Measurements from ENCODE around the gene SSPN.

SSPN gene

DNA sequence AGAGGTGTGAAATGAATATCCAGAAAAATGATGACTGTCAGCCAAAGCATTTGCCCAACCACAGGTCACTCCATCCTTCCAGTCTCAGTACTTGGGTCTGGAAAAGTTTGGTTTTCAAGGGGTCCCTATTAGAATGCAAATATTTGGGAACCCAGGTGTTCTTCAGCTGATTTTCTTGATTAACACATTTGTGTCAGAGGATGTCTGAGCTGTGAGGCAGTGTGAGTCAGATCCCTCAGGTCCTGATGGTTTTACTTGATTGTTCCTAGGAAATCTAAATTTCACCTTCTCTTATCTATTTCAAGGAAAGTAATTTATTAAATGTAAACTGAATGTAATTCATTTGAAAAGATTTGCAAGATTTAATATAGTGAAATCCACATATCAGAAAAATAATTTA is 71.5 kb downstream of the SSPN start:
- DNase-seq (ENCODE audit: low read depth), result no peak

DNA sequence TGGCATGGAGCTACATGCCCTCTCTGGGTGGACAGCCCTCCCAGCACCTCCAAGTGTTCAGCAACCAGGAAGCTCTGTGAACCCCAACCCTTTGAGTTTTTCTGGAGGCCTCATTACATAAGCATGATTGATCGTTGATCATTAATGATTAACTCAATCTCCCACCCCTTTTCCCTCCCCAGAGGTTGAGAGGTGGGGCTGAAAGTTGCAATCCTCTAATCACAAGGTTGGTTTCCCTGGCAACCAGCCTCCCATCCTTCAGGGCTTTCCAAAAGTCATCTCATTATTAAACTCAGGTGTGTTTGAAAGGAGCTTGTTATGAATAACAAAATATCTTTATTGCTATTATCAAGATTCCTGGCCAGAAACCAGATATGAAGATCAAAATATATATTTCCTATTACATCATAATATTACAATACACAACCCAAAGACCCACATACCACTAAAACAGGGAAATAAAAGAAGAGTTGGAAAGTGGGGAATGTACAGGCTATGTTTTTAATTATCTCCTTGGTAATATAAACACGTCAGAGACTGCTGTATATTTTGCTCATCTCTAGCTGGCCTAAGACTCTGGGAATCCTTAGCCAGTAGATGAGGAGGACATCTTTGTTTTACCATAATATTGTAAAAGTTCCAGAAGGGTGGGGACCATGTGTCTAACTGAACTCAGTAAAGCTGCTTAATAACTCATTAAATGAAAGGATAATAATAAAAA is 73.6 kb downstream of the SSPN start:
- no peak for DNase-seq (ENCODE audit: low read depth)

DNA sequence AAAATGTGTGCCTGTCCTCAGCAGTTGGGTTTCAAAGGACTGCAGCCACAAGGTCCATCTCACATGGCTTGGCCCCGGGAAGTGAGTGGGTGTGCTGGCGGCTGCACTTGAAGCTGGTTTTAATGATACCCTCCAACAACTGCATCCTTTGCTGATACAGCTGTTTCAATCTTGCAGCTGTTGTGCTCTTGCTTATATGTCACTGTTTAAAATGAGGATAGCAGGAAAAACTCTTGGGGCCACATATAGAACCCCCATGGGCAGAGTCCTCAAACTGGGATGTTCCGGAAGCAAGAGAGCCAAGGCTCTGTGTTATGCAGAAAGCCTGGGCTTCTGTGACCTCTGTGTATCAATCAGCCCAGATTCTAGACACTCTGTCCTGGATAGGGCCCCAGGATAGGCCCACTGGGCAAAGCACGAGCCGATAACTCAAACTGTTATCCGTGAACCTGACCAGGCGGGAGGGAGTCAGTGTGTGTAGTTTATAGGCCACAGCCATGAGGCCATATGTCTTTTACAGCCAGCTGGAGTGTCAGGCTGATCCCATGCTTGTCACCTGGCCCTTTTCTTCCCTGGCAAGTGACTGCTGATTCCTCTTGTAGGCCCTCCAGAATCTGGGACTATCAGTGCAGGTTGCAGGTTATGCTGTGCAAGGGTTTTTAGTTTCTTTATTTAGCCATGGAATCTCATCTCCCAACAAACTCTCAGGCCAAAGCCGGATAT is 74.3 kb downstream of the SSPN start:
- DNase-seq (ENCODE audit: low read depth), result no peak

DNA sequence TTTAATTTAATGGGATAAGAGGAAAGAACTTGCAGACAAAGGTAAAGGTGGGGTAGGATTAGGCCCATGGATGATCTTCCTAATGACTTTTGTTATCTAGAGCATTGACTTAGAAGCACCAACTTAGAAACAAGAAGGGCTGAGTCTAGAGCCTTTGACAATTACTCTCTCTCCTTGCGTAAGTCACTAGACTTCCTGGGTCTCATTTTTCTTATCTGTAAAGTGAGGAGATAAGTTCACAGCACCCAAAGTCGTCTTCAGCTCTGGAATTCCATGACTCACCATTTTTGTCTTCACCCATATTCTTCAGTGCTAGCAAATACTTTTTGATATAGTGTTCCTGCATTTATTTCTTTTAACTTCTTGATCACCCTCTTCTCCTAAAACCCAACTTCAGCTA is 75.7 kb downstream of the SSPN start:
- DNase-seq (ENCODE audit: low read depth), result no peak

DNA sequence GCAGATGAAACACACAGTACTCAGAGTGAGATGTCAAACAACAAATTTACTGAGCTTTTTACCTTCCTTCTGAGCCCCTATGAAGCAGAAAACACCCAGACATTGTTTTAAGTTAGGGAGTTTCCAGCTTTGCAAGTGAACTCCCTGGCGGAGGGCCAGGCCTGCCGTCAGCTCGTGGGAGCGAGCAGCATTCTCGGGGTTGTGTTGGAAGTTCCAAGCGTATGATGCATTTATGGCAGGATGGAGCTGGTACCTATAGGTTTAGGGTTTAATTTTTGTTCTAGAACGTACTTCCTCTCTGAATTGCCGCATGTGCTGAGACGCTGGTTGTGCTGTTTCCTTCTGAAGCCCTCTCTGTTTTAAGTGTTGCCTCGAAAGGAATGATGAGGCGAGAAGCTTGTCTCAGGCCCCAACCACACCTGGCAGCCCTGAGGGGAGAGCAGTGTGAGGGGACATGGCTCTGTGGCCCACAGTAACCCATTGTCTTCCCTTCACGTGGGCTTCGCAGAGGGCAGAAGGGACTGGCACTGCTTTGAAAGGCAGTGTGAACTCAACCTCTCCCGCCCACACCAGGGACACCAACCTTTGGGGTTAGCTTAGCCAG is 76.6 kb downstream of the SSPN start:
- no peak for DNase-seq (ENCODE audit: low read depth)

DNA sequence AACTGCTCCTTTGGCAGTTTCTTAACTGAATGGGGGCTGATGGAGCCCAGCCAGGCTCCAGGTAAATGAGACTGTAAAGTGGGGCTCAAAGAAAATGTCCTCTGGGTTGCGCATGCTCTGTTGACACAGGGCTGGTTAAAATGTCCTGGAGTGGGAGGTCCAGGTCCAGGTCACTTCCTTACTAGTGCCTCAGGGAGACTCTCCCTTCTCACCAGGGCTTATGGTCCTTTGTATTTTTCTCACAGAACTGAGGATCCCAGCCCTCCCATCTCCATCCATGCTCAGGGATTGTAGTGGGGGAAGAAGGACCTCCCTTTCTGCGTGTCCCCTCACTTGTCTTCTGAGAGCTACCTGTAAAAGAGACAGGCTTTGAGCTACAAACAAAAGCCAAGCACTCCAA is 77.5 kb downstream of the SSPN start:
- DNase-seq (ENCODE audit: low read depth), result no peak

DNA sequence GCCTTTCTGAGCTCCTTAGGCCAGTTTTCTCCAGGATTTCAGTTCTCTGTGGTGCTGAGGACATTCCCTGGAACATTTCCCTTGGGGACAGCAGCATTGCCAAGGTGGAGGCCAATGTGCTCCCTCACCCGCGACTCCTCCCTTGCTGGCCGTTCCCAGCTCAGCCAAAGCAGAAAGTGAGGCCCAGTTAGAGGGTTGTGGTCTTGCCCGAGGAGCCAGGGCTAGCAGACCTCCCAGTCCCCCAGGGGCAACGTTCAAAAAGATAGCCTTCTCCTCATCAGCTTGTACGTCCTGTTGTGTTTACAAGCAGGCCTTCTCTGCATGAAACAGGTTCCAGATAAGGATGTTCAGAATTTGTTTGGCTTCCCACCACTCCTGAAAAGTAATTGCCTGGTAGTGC is 78.4 kb downstream of the SSPN start:
- no peak for DNase-seq (ENCODE audit: low read depth)

DNA sequence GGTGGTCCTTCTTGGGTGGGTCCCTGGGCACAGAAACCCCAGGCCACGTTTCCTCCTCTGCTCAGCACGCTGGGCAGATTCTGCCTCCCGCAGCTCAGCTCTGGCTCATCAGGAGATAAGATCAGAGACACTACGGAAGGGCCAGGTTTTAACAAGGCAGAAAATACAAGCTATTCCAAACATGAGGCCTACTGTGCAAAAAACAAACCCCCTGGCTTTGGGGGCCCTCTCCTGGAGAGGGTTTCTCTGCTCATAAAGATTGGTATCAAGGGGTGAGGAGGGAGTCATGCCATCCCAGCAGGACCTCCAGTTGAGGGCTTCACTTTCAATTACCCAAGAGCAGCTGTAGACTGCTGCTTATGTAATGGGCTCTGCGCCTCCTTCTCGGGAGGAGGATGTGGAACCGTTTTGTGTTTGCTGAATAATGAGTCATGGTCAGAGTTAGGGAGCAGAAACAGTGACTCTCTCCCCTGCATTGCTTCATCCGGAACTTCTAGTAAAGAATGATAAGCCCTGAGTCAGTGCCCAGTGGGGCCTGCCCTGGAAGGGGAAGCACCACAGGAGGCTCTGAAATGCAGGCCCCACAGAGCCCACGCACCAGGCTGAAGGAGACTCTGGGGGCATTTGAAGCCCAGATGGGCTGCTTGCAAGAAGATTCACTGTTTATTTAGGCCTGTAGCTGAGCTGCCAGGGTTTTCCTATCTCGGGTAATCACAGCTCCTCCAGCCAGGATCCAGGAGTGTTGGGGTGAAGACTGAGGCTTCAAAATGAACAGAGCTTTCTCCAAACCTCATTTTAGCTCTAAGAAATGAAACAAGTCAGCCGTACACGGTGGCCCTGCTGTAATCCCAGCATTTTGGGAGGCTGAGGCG is 79.3 kb downstream of the SSPN start:
- DNase-seq (ENCODE audit: low read depth), result peak; percentile 32

DNA sequence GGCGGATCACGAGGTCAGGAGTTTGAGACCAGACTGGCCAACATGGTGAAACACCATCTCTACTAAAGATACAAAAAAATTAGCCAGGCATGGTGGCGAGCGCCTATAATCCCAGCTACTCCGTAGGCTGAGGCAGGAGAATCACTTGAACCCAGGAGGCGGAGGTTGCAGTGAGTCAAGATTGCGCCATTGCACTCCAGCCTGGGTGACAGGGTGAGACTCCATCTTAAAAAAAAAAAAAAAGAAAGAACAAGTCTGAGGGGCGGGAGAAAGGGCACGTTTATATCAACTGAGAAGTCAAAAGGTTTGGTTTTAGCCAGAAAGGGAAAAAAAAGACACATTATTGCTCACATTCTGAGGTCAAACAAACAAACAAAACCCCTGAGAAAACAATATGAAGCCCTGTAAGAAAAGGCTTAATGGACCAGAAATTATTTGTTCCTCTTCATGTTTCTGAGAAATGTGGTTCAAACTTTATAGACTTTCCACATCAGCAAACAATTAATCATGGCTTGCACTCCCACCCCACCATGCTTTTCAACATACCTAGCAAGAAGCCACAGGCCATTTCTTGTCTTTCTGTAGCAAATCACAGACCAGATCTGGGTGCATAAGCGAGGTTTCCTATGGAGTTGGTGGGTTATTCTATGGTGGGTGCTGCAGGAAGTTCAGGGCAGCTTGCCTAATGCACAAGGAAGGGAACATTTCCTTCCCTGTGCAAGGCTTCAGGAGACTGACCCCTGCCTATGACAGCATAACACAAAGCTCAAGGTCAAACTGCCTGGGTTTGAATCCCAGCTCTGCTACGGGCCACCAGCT is 80.1 kb downstream of the SSPN start:
- no peak for DNase-seq (ENCODE audit: low read depth)

DNA sequence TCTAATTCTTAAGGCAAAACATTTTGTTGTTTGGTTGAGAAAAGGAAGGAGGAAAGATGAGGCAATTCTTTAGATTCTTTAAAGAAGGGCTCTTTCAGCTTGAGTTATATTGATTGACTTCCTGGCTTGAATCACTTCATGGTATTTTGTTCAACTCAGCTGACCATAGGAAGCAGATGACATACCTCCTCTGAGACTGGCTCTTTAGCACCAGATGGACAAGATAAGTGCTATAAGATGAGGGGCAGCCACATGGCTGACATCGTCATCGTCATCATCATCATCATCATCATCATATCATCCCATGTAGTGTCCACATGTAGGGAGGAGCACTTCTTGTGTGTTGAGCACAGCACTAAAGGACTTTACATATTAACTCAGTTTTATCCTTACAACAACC is 81.3 kb downstream of the SSPN start:
- DNase-seq (ENCODE audit: low read depth), result no peak

DNA sequence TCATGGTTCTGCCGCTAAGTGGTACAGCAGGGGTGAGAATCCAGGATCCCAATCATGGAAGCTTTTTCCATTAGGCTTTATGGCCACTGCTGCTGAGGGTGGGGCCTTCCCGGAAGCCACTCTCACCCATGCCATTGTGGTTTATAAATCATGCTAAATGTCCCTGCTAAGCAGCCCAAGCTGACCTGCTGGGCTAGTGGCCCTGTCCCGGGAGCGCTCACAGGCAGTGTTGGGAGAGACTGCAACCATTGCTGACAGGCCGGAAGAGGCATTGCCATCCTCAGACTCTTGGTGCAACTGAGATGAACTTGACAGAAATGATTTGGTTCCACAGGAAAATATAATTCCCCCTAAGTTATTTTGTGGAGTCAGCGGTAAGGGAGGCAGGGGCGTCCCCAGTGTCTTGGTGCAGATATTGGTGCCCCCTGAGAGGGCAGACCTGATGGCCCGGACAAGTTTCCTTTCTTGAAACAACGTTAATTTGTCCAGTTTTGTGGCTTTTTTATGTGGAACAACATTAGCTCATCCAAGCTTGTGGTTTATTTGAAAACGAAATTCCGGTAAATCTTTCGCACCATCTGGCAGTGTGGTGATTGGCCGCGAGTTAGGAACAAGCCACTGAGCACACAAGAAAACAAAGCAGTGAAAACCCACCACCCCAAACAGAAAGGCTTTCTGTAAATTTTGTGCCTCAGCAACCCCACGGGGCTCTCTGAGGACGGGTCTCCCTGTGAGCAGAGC is 82.3 kb downstream of the SSPN start:
- no peak for DNase-seq (ENCODE audit: low read depth)

DNA sequence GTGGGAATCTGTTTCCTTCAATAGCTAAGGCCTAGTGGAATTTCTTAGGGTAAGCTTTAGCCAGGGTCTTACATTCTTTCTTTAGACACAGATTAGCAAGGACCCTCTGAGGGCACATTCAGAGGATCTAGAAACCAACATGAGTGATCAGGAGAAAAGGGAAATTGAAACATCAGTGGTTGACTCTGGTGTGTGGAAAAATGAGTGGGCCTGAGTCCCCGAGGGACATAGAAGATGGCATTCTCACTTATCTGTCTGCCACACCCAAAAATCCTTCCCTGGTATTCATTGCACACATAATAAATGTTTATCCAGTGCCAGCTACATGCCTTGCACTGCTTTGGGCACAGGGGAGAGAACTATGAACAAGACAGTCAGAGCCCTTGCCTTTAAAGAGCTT is 82.9 kb downstream of the SSPN start:
- no peak for DNase-seq (ENCODE audit: low read depth)

DNA sequence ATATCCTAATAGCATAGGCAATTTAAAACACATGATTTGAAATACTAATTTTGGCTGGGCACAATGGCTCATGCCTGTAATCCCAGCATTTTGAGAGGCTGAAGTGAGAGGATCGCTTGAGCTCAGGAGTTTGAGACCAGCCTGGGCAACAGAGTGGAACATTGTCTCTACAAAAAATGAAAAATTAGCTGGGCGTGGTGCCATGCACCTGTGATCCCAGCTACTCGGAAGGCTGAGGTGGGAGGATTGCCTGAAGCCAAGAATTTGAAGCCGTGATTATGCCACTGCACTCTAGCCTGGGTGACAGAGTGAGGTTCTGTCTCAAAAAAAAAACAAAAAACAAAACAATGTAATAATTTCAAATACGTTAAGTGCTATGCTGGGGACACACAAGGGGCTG is 83.3 kb downstream of the SSPN start:
- DNase-seq (ENCODE audit: low read depth), result no peak

DNA sequence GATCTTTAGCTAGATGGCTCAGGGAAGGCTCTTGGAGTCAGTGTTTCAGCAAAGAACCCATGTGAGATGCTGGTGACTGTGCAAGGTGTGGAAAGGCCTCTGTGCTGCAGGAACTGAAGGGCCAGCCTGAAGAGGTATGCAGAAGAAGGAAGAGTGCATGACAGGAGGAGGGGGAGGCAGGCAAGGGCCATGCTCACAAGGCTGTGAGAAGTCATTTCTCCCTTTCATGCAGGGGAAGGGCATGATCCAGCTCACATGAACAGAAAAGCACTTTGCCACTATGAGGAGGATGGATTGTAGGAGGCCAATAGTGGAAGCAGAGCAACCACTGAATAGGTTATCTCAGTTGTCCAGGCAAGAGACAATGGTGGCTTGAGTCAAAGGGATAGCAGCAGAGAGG is 83.7 kb downstream of the SSPN start:
- DNase-seq (ENCODE audit: low read depth), result no peak

DNA sequence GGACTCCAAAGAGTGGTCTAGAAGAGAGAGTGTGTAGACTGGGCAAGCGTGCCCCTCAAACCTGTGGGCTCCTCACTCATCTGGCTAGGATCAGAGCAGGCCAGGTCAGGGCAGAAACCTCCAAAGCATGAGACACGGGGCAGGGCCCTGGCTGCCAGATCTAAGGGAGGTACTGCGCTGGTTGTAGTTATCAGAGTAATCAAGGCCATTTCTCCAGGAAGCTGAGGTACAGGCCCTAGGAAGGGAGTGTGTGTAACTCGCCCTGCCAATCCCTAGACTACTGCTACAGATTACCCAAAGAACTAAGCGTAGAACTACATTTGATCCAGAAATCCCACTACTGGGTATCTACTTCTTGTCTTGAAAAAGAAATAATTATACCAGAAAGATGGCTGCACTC is 84.5 kb downstream of the SSPN start:
- no peak for DNase-seq (ENCODE audit: low read depth)

DNA sequence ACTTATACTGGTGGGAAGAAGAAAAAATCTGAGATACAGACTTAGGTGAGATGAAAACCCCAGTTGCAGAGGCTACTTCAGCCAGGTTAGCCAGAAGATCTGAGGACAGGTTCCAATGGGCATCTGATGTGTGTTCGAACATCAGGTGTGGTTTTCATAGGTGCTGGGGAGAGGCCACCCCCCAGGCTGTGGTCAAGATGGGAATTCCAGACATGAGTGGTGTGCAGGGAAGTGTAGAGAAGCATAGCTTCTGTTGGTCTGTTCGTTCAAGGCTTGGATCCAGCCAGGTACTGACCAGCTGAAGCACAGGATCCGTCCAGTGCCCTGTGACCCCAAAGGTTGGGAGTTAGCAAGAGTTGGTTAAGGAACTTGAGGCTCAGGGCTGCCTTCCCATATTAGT is 85.5 kb downstream of the SSPN start:
- DNase-seq (ENCODE audit: low read depth), result no peak

DNA sequence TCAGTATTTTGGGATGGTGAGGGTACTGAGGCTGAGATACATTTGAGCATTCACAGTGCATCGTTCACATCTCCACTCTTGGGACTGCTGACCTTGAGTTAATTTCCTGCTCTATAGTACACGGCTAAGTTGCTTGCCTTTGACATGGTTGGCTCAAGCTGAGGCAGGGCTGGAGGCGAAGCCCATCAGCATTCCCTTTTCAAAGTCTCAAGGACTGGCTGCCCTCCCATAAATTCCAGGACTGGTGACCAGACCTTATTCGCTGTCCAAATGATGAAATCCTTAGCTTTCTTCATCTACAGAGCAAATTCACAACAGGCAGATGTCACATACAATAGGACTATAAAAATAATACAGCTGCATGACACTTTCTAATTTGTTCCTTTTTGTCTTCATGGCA is 85.9 kb downstream of the SSPN start:
- DNase-seq (ENCODE audit: low read depth), result no peak

DNA sequence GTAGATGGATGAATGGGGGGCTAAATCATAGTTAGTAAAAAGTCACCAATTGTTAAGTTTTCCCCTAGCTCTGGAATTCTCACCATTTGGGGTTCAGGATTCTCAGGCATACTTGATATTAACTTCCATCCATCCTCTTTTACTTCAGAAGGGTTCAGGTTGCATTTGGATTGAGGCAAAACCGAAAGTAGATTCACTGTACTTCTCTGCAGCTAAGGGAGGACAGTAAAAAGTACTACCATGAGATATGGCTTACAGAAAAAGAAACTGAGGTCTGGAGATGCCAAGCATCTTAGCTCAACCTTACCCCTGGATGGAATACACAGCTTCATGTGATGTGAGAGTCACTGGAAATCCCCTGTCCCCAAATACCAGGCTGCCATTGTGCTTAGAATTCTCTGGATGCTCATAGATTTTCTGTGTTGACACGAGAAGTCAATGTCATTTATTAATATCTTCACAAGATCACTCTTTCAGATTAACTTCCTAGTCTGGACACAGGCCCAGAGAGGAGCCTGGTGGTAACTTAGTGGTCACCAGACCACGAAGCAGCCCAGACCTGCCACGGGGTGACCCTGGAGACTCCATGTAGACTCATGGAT is 87.1 kb downstream of the SSPN start:
- no peak for DNase-seq (ENCODE audit: low read depth)

DNA sequence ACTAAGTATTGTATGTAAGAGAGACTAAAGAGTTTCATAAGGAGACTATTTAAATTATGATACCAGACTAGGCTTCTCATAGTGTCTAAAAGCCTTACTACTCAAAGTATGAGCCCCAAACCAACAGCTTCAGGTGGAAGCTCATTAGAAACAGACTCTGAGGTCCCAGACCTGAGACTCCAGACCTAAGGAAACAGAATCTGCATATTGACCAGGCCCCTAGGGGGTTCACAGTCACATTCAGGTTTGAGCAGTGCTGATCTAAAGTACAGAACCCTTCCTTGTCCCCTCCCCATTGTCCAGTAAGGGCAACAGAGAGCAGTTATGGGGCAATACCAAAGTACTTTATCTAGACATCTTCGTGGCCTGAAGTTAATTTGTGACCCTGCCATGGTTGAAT is 87.7 kb downstream of the SSPN start:
- no peak for DNase-seq (ENCODE audit: low read depth)

DNA sequence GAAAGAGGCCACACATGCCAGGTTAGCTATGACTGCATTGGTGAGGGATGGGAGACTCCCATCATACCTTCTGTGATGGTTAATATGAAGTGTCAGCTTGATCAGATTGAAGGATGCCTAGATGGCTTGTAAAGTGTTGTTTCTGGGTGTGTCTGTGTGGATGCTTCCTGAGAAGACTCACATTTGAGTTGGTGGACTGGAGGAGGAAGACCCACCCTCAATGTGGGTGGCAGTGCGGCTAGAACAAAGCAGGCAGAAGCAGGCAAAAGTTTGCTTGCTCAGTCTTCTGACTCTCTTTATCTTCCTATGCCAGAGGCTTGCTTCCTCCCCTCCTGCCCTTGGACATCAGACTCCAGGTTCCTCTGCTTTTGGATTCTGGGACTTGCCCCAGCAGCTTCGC is 88.2 kb downstream of the SSPN start:
- DNase-seq (ENCODE audit: low read depth), result no peak

DNA sequence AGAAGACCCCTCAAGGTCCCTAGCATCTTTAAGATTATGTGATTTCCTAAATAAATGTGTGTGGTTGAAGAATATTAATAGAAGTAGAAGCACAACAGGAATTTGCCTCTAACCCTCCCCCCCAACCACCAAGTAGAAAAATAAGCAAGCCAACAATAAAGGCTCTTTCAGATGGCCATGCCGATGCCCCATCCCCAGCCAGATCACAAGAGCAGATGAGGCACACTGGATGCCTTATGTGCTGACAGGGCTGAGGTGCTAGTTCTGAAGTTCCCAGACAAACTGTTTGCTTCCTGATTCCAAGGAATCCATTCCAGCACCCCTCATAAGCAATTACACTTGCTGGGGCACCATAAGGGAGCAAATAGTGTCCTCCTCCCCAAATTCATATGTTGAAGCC is 90.0 kb downstream of the SSPN start:
- DNase-seq (ENCODE audit: low read depth), result no peak
